ENCODE measurements around the gene RFX2.

RFX2 gene

GRCh38 chr19:6079107-6079506 is 31.2 kb downstream of the RFX2 start:
- Histone ChIP-seq H3K9me2 (replicated peaks; ENCODE audit: insufficient read depth, low read length) (no peaks in the 10 kb centered on the region), H3F3A (ENCODE audit: insufficient read depth) (no peaks in the 10 kb centered on the region), H2AFZ (ENCODE audit: low read depth, low read length, severe bottlenecking) (no peak overlapping the region), H3K36me3 (ENCODE audit: low read length) (no peaks in the 10 kb centered on the region), H3K4me2 (ENCODE audit: low read depth, low read length, poor library complexity, severe bottlenecking) (no peak overlapping the region), H3K27me3 (ENCODE audit: low read length) (no peaks in the 10 kb centered on the region), H3K9ac (ENCODE audit: low read length) (no peak overlapping the region), H3K79me2 (ENCODE audit: insufficient read depth, low read length) (no peaks in the 10 kb centered on the region), H3K4me3 (ENCODE audit: insufficient read depth, low read length, poor library complexity, severe bottlenecking) (no peak overlapping the region), H4K20me1 (ENCODE audit: low read depth, low read length) (no peaks in the 10 kb centered on the region), H3K9me3 (ENCODE audit: insufficient read depth, low read length) (no peaks in the 10 kb centered on the region), H3K27ac (ENCODE audit: low read depth, low read length) (no peak overlapping the region)
- no peak for TF ChIP-seq EZH2phosphoT487 (conservative IDR thresholded peaks at IDR 0.05; ENCODE audit: low read length)
- TF ChIP-seq, protein P1, sequence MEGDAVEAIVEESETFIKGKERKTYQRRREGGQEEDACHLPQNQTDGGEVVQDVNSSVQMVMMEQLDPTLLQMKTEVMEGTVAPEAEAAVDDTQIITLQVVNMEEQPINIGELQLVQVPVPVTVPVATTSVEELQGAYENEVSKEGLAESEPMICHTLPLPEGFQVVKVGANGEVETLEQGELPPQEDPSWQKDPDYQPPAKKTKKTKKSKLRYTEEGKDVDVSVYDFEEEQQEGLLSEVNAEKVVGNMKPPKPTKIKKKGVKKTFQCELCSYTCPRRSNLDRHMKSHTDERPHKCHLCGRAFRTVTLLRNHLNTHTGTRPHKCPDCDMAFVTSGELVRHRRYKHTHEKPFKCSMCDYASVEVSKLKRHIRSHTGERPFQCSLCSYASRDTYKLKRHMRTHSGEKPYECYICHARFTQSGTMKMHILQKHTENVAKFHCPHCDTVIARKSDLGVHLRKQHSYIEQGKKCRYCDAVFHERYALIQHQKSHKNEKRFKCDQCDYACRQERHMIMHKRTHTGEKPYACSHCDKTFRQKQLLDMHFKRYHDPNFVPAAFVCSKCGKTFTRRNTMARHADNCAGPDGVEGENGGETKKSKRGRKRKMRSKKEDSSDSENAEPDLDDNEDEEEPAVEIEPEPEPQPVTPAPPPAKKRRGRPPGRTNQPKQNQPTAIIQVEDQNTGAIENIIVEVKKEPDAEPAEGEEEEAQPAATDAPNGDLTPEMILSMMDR (IDR thresholded peaks at IDR 0.05; ENCODE audit: insufficient read depth, low read length, poor library complexity, severe bottlenecking), result no peak

DNA sequence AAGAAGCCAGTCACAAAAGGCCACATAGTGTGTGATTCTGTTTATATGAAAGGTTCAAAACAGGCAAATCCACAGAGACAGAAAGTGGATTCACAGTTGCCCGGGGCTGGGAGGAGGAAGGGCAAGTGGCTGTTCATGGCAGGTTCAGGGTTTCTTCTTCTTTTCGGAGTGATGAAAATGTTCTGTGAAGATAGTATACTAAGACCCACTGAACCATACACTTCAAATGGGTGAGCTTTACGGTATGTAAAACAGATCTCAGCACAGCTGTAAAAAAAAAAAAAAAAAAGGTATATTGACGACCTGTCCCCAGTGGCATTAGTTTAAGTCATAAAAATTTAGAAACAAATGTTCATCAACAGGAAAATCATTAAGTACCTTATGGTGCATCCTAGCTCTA is 32.2 kb downstream of the RFX2 start:
- TF ChIP-seq, protein P1 (IDR thresholded peaks at IDR 0.05; ENCODE audit: insufficient read depth, low read length, poor library complexity, severe bottlenecking), result no peak
- TF ChIP-seq EZH2phosphoT487 (conservative IDR thresholded peaks at IDR 0.05; ENCODE audit: low read length), result no peak
- no peak overlapping the region for H3K27ac ChIP-seq (ENCODE audit: low read depth, low read length)
- H4K20me1 ChIP-seq (ENCODE audit: low read depth, low read length), result no peaks in the 10 kb centered on the region
- H3K79me2 ChIP-seq (ENCODE audit: insufficient read depth, low read length), result no peaks in the 10 kb centered on the region
- H3K9ac ChIP-seq (ENCODE audit: low read length), result no peak overlapping the region
- no peaks in the 10 kb centered on the region for H3K27me3 ChIP-seq (ENCODE audit: low read length)
- H3K9me2 ChIP-seq (replicated peaks; ENCODE audit: insufficient read depth, low read length), result no peaks in the 10 kb centered on the region
- no peaks in the 10 kb centered on the region for H3F3A ChIP-seq (ENCODE audit: insufficient read depth)
- H3K9me3 ChIP-seq (ENCODE audit: insufficient read depth, low read length), result no peaks in the 10 kb centered on the region
- no peak overlapping the region for H3K4me3 ChIP-seq (ENCODE audit: insufficient read depth, low read length, poor library complexity, severe bottlenecking)
- H3K36me3 ChIP-seq (ENCODE audit: low read length), result no peaks in the 10 kb centered on the region
- H2AFZ ChIP-seq (ENCODE audit: low read depth, low read length, severe bottlenecking), result no peak overlapping the region
- no peak overlapping the region for H3K4me2 ChIP-seq (ENCODE audit: low read depth, low read length, poor library complexity, severe bottlenecking)

GRCh38 chr19:6076675-6077463 is 33.4 kb downstream of the RFX2 start:
- no peak overlapping the region for H3K9ac ChIP-seq (ENCODE audit: low read length)
- H3K27me3 ChIP-seq (ENCODE audit: low read length), result no peaks in the 10 kb centered on the region
- no peaks in the 10 kb centered on the region for H4K20me1 ChIP-seq (ENCODE audit: low read depth, low read length)
- TF ChIP-seq EZH2phosphoT487 (conservative IDR thresholded peaks at IDR 0.05; ENCODE audit: low read length), result no peak
- TF ChIP-seq, protein P1 (IDR thresholded peaks at IDR 0.05; ENCODE audit: insufficient read depth, low read length, poor library complexity, severe bottlenecking), result no peak
- no peaks in the 10 kb centered on the region for H3K36me3 ChIP-seq (ENCODE audit: low read length)
- H3K79me2 ChIP-seq (ENCODE audit: insufficient read depth, low read length), result no peaks in the 10 kb centered on the region
- H3K27ac ChIP-seq (ENCODE audit: low read depth, low read length), result no peak overlapping the region
- H2AFZ ChIP-seq (ENCODE audit: low read depth, low read length, severe bottlenecking), result no peak overlapping the region
- no peak overlapping the region for H3K4me2 ChIP-seq (ENCODE audit: low read depth, low read length, poor library complexity, severe bottlenecking)
- H3K9me3 ChIP-seq (ENCODE audit: insufficient read depth, low read length), result no peaks in the 10 kb centered on the region
- H3K9me2 ChIP-seq (replicated peaks; ENCODE audit: insufficient read depth, low read length), result no peaks in the 10 kb centered on the region
- H3F3A ChIP-seq (ENCODE audit: insufficient read depth), result no peaks in the 10 kb centered on the region
- H3K4me3 ChIP-seq (ENCODE audit: insufficient read depth, low read length, poor library complexity, severe bottlenecking), result no peak overlapping the region
